Lower leg skin (tissue), 4 donors: Measurements from ENCODE around the gene PNMA8B. TPM values are rescaled to one million over a fixed set of nuclear protein-coding genes. Genes with fewer than 3 reads are reported as not detected.
A peak's percentile ranks its signal among the peaks of the same experiment; 100 is the strongest.

Experiments used
- DNase-seq, 2 donors: peaks; one replicate each; pipeline ENCODE4 v3.0.0-alpha.2; 2019; ENCODE audit warnings: low spot score in 2 of 2
- H3K4me3 ChIP-seq: fragments of 200-600 bp; sonication (generic); 2 replicates; pipeline ENCODE4 v1.5.1; 2017; ENCODE audit warnings: mild to moderate bottlenecking, low read depth; ENCODE audit not compliant: poor library complexity, severe bottlenecking
- POLR2A ChIP-seq, 2 donors: fragments of 450-650 bp; IDR thresholded peaks; one replicate each; pipeline ENCODE4 v1.6.1; 2016 to 2017; ENCODE audit warnings: antibody characterized with exemption in 2 of 2, mild to moderate bottlenecking in 1 of 2, moderate library complexity in 1 of 2
- WGBS, 2 donors: methylation state at CpG; one replicate each; pipeline ENCODE4 v1.1.5; 2018; 5-methylcytosine and 5-hydroxymethylcytosine counted together
- intact Hi-C: fragments of 100-400 bp; cut with DNase I; formaldehyde crosslinking; loops from one replicate; pipeline ENCODE4 v1.15.0; 2023; ENCODE audit warnings: low total_unique reads
- total RNA-seq, 4 donors: library from RNA; depleted of rRNA; stranded (reverse); fragments of >200 nt; gene quantifications; one replicate each; pipeline ENCODE4 v1.1.0, GENCODE V29; 2016
- TF ChIP-seq, protein P1 (sequence below), 3 donors: fragments of 450-650 bp; IDR thresholded peaks; one replicate each; pipeline ENCODE4 v1.5.1; 2016; ENCODE audit warnings: antibody characterized with exemption in 3 of 3, mild to moderate bottlenecking in 3 of 3, moderate library complexity in 2 of 3

Gene PNMA8B, protein sequence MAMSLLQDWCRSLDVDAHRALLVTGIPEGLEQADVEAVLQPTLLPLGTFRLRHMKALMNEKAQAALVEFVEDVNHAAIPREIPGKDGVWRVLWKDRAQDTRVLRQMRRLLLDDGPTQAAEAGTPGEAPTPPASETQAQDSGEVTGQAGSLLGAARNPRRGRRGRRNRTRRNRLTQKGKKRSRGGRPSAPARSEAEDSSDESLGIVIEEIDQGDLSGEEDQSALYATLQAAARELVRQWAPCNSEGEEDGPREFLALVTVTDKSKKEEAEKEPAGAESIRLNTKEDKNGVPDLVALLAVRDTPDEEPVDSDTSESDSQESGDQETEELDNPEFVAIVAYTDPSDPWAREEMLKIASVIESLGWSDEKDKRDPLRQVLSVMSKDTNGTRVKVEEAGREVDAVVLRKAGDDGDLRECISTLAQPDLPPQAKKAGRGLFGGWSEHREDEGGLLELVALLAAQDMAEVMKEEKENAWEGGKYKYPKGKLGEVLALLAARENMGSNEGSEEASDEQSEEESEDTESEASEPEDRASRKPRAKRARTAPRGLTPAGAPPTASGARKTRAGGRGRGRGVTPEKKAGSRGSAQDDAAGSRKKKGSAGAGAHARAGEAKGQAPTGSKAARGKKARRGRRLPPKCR
- total RNA-seq = 1 to 10 TPM; 2.0 to 5.8 (median 2.8) TPM

GRCh38 chr19:46495786-46496099 is at the start of gene PNMA8B:
TSS of gene PNMA8B (minus strand) at chr19:46495867. CDS start at chr19:46495465, 402 bp downstream.
- no peak for TF ChIP-seq POLR2A (IDR thresholded peaks at IDR 0.05)
- TF ChIP-seq, protein P1, sequence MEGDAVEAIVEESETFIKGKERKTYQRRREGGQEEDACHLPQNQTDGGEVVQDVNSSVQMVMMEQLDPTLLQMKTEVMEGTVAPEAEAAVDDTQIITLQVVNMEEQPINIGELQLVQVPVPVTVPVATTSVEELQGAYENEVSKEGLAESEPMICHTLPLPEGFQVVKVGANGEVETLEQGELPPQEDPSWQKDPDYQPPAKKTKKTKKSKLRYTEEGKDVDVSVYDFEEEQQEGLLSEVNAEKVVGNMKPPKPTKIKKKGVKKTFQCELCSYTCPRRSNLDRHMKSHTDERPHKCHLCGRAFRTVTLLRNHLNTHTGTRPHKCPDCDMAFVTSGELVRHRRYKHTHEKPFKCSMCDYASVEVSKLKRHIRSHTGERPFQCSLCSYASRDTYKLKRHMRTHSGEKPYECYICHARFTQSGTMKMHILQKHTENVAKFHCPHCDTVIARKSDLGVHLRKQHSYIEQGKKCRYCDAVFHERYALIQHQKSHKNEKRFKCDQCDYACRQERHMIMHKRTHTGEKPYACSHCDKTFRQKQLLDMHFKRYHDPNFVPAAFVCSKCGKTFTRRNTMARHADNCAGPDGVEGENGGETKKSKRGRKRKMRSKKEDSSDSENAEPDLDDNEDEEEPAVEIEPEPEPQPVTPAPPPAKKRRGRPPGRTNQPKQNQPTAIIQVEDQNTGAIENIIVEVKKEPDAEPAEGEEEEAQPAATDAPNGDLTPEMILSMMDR (IDR thresholded peaks at IDR 0.05) = no peak
- DNase-seq = no peak
- 9 to 14% methylated on average over 6 to 9 of the region's 29 CpGs for WGBS, 2 donors
- intact Hi-C loops = no loop called here
- no peak within 1 kb of the TSS for H3K4me3 ChIP-seq

DNA sequence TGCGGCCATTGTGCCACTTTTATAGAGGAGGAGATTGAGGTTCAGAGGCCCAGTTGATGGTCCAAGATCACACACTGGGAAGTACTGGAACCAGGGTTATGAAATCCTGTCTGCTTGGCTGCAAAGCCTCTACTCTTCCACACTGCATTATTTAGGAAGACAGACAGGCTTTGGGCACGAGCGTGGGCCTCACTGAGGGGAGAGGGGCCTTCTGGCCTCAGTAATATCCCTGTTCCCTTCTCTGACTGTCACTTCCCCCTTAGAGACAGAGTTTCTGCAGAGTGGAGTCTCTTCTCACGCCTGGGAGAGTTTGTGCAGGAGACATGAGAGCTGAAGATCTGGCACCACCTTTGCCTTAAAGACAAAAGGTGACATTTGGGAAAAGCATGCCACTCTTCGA is 49.0 kb upstream of the PNMA8B start:
- H3K4me3 ChIP-seq = no peak overlapping the region
- no peak for DNase-seq
- 69 to 81% methylated on average over 5 of the region's 5 CpGs for whole genome bisulfite sequencing, 2 donors
- intact Hi-C loops = loop anchor here (5.0 kb wide), 1 partner anchor 1762 kb away; no protein-coding TSS in a partner anchor
- no peak for TF ChIP-seq POLR2A (IDR thresholded peaks at IDR 0.05)
- TF ChIP-seq, protein P1 (IDR thresholded peaks at IDR 0.05) = no peak

DNA sequence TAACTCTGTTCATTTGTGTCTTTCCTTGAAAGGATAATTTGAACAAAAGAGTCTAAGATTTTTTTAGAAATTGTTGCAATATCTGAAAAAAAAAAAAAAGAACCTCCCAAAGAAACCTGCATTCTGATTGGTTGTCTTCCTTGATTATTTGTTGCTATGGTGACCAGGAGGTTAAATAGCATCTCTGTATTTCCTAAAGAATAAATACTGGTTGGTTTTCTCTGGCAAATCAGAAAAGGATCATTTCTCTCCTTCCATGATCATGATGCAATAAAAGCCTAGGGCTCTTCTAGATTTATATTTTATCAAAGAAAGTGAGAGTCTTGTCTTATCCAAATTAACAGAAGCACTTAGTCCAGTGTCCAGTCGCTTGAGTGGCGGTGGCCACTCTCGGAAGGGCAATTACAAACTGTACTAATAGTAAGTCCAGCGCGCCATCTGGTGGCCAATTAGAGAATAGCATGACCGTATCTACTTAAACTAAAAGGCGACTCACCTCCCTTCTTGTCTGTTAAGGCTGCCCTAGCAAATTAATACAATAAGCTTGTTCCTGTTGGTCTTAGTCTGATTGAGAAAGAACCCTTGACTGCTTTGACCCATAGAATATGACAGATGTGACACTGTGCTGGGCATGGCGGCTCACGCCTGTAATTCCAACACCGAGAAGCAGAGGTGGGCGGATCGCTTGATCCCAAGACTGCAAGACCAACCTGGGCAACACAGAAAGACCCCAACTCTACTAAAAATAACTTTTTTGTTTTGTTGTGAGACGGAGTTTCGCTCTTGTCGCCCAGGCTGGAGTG is 47.0 kb upstream of the PNMA8B start:
- 35% methylated on average over 15 of the region's 15 CpGs for WGBS, 2 donors
- intact Hi-C loops = no loop called here

GRCh38 chr19:46537136-46538097 is 41.8 kb upstream of the PNMA8B start:
- 37 to 39% methylated on average over 18 to 19 of the region's 19 CpGs for WGBS, 2 donors
- no peak overlapping the region for H3K4me3 ChIP-seq
- peak in 1 of 2 donors; percentile 92 for DNase-seq
- intact Hi-C loops = loop anchor here (10.0 kb wide), 1 partner anchor 127 kb away; the partner anchor contains the start of gene DACT3
- TF ChIP-seq, protein P1 (IDR thresholded peaks at IDR 0.05) = no peak
- no peak for TF ChIP-seq POLR2A (IDR thresholded peaks at IDR 0.05)

More for the DNA sequence above, 47.0 kb upstream of the PNMA8B start:
- DNase-seq = peak; percentile 94 to 99
- TF ChIP-seq POLR2A (IDR thresholded peaks at IDR 0.05) = no peak
- TF ChIP-seq, protein P1 (IDR thresholded peaks at IDR 0.05) = peak in 1 of 3 donors; percentile 85
- no peak overlapping the region for H3K4me3 ChIP-seq

DNA sequence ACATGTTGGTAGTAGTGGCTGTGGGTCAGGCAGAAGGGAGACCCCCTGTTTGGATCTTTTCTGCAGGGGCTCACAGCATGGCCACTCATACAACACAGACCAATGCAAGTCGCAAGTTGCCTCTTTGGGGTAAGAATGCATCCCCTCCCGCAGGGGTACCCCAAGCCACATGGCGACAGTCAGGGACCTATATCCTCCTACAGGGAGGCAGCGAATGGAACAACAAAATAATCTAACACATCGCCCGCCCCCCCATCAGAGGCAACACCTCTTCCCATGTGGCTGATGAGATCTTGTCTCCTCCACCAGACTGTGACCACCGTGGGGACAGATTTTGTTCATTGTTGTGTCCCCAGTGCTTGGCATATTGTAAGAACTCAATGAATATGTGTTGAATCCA is 40.7 kb upstream of the PNMA8B start:
- intact Hi-C loops = loop anchor here (10.0 kb wide), 1 partner anchor 128 kb away; the partner anchor contains the start of gene DACT3
- DNase-seq = peak in 1 of 2 donors; percentile 72
- 91 to 99% methylated on average over 7 of the region's 7 CpGs for WGBS, 2 donors
- H3K4me3 ChIP-seq = no peak overlapping the region
- TF ChIP-seq, protein P1 (IDR thresholded peaks at IDR 0.05) = no peak
